Measurements from ENCODE around the gene ALAS1. TPM values are rescaled to one million over a fixed set of nuclear protein-coding genes. Genes with fewer than 3 reads are reported as not detected.

The ALAS1 gene
- total RNA-seq, 1 experiment from 2014 or later = 71.2 TPM

GRCh38 chr3:52154135-52155094 lies 43.5 kb upstream of the ALAS1 start, which contains the start of gene POC1A:
TSS of gene POC1A (minus strand) at chr3:52154423. CDS start at chr3:52154372, 51 bp downstream.
- no peaks in the 10 kb centered on the region for H4K20me1 ChIP-seq (ENCODE audit: insufficient read depth)
- H3K4me3 ChIP-seq = peak within 1 kb of the TSS; percentile 90
- H3K9me2 ChIP-seq (ENCODE audit: insufficient read depth) = no peaks in the 10 kb centered on the region
- BruUV-seq (replicated peaks) = no TSS peak
- peak; percentile 93 for DNase-seq
- H3K4me2 ChIP-seq = peak within 1 kb of the TSS; percentile 82
- H3F3A ChIP-seq (ENCODE audit: insufficient read depth, low read depth) = peaks cover 20% of the 10 kb centered on the region
- no peak; the same call in 1 of the 2 replicates for TF ChIP-seq CTCF (conservative IDR thresholded peaks at IDR 0.05)
- no peak for TF ChIP-seq EZH2 (IDR thresholded peaks at IDR 0.05; ENCODE audit: low read depth)
- H3K4me1 ChIP-seq (replicated peaks; ENCODE audit: insufficient read depth) = peaks cover 16% of the 10 kb centered on the region
- CTCF ChIA-PET = interaction anchor here (0.5 to 1.3 kb wide), 6 partner anchors 42 to 662 kb away, joined by 3 to 9 read pairs (median 4); no protein-coding TSS in a partner anchor
- no peaks in the 10 kb centered on the region for H3K36me3 ChIP-seq (ENCODE audit: low read depth)
- intact Hi-C loops (cut with micrococcal nuclease; ENCODE audit: unreplicated experiment) = loop anchor here (1.0 to 5.0 kb wide), 2 partner anchors 63 to 123 kb away; partner anchors contain the start of gene WDR82
- H2AFZ ChIP-seq = peak within 1 kb of the TSS; percentile 92
- no peaks in the 10 kb centered on the region for H3K9me3 ChIP-seq (ENCODE audit: insufficient read depth, low read depth)
- H3K27me3 ChIP-seq (ENCODE audit: insufficient read depth, low read depth) = no peaks in the 10 kb centered on the region
- peaks cover 8% of the 10 kb centered on the region; the same call in 1 of the 2 replicates for H3K79me2 ChIP-seq (ENCODE audit: low read depth)
- POLR2A ChIA-PET (ENCODE audit: unreplicated experiment) = interaction anchor here (0.6 to 1.0 kb wide), 3 partner anchors 21 to 83 kb away, joined by 3 to 6 read pairs (median 3); no protein-coding TSS in a partner anchor
- peak within 1 kb of the TSS; percentile 68 for H3K27ac ChIP-seq

- H3K4me3 ChIP-seq = no peak overlapping the region
- peaks cover 20% of the 10 kb centered on the region for H3F3A ChIP-seq (ENCODE audit: insufficient read depth, low read depth)
- ChIA-PET CTCF (interaction anchor here (1.2 kb wide), 1 partner anchor 63 kb away, joined by 3 read pairs; no protein-coding TSS in a partner anchor), POLR2A (ENCODE audit: unreplicated experiment) (no interaction called here)
- H2AFZ ChIP-seq = no peak overlapping the region
- no TSS peak for BruUV-seq (replicated peaks)
- H3K4me2 ChIP-seq = 0 out of 2 replicates have a peak overlapping the region, but pooled peaks have one; percentile 5
- no peaks in the 10 kb centered on the region for H3K9me2 ChIP-seq (ENCODE audit: insufficient read depth)
- intact Hi-C loops (cut with micrococcal nuclease; ENCODE audit: unreplicated experiment) = no loop called here
- H3K79me2 ChIP-seq (ENCODE audit: low read depth) = peaks cover 8% of the 10 kb centered on the region; the same call in 1 of the 2 replicates
- no peak for DNase-seq
- H3K4me1 ChIP-seq (replicated peaks; ENCODE audit: insufficient read depth) = peaks cover 16% of the 10 kb centered on the region
- TF ChIP-seq CTCF (conservative IDR thresholded peaks at IDR 0.05) (no peak), EZH2 (IDR thresholded peaks at IDR 0.05; ENCODE audit: low read depth) (no peak)
- no peaks in the 10 kb centered on the region for H3K9me3 ChIP-seq (ENCODE audit: insufficient read depth, low read depth)
- H3K27ac ChIP-seq = no peak overlapping the region
- no peaks in the 10 kb centered on the region for H3K36me3 ChIP-seq (ENCODE audit: low read depth)
- no peaks in the 10 kb centered on the region for H3K27me3 ChIP-seq (ENCODE audit: insufficient read depth, low read depth)
- no peaks in the 10 kb centered on the region for H4K20me1 ChIP-seq (ENCODE audit: insufficient read depth)
Observed at GRCh38 chr3:52155912-52156311, 42.0 kb upstream of the ALAS1 start.

GRCh38 chr3:52159503-52159902 lies 38.5 kb upstream of the ALAS1 start:
- Histone ChIP-seq H3K27ac (no peak overlapping the region), H3F3A (ENCODE audit: insufficient read depth, low read depth) (peaks cover 4% of the 10 kb centered on the region; the same call in 1 of the 2 replicates), H2AFZ (0 out of 2 replicates have a peak overlapping the region, but pooled peaks have one; percentile 43), H3K27me3 (ENCODE audit: insufficient read depth, low read depth) (no peaks in the 10 kb centered on the region), H3K9me2 (ENCODE audit: insufficient read depth) (no peaks in the 10 kb centered on the region), H3K9me3 (ENCODE audit: insufficient read depth, low read depth) (no peaks in the 10 kb centered on the region), H3K4me3 (no peak overlapping the region), H3K79me2 (ENCODE audit: low read depth) (no peaks in the 10 kb centered on the region), H3K36me3 (ENCODE audit: low read depth) (no peaks in the 10 kb centered on the region), H3K4me2 (no peak overlapping the region), H3K4me1 (replicated peaks; ENCODE audit: insufficient read depth) (peaks cover 5% of the 10 kb centered on the region), H4K20me1 (ENCODE audit: insufficient read depth) (no peaks in the 10 kb centered on the region)
- CTCF ChIA-PET = no interaction called here
- TF ChIP-seq EZH2 (IDR thresholded peaks at IDR 0.05; ENCODE audit: low read depth) = no peak
- POLR2A ChIA-PET (ENCODE audit: unreplicated experiment) = no interaction called here
- intact Hi-C loops (cut with micrococcal nuclease; ENCODE audit: unreplicated experiment) = no loop called here
- BruUV-seq (replicated peaks) = no TSS peak
- DNase-seq = no peak

Data from PC-9 (cell line).